Diencephalon (tissue), 1 donor: Measurements from ENCODE around the gene C9orf50. TPM values are rescaled to one million over a fixed set of nuclear protein-coding genes. Genes with fewer than 3 reads are reported as not detected.

Source experiments
- total RNA-seq: library from RNA; depleted of rRNA; stranded (reverse); fragments of >200 nt; gene quantifications from one replicate; pipeline ENCODE4 v1.2.3, GENCODE V29; 2014

Gene C9orf50, protein sequence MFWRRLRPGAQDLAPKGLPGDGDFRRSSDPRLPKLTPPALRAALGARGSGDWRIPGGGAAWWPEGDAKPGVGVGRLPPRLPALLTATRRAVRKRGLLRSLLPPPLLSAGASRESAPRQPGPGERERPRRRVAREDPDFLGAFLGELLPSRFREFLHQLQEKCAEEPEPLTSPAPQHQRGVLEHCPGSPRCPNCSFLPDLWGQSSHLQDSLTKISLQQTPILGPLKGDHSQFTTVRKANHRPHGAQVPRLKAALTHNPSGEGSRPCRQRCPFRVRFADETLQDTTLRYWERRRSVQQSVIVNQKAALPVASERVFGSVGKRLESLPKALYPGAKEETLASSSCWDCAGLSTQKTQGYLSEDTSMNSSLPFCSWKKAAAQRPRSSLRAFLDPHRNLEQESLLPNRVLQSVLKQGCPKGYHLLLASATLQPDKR
- total RNA-seq: 0.23 TPM

DNA sequence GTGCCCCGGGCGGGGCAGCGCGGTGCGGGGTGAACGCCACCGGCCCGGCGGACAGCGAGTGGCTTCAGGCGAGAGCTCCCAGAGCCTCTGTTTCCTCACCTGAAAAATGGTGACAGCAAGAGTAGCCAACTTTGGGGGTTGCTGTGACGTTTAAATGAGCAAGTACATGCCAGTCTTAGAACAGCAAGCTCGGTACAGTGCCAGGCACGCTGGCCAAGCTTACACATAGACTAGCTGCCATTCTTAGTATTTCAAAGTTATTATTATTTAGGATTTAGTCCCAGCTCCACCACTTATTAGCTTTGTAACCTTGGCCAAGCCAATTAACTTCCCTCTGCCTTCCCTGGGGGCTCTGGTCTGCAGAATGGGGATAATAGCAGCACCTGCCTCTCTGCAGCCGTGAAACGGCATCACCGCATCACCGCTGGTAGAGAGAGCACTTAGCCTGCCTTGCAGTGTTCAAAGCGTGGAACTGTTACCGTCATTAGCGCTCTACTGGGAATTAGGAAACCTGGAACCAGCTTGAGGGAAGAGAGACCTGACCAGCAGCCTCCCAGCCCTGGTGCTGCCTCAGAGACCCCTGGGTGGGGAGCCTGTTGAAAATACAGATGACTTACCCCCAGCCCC, at the start of gene C9orf50:
TSS of gene C9orf50 (minus strand) at position 433 of the 627 bp plus-strand sequence. CDS start 527 bp downstream, outside the sequence.

GRCh38 chr9:129665389-129665775, 44.5 kb upstream of the C9orf50 start, which contains the start of gene PRRX2:
Gene PRRX2, plus strand, starts transcription at chr9:129665647. Its CDS starts 221 bp downstream, at chr9:129665868.

GRCh38 chr9:129641750-129642585, 21.1 kb upstream of the C9orf50 start, which contains the start of gene ASB6:
Gene ASB6, minus strand, starts transcription at chr9:129642151. Its CDS starts 152 bp downstream, at chr9:129641999.

GRCh38 chr9:129626079-129626624, 5.3 kb upstream of the C9orf50 start, which contains the start of gene NTMT1:
Gene NTMT1, plus strand, starts transcription at chr9:129626163. Its CDS starts 6,541 bp downstream, at chr9:129632704.

Other genes starting within 250 kb of the C9orf50 start
- gene NTMT1, start 5.1 kb upstream of the C9orf50 start, total RNA-seq: 17.8 TPM
- gene ASB6, start 21.1 kb upstream of the C9orf50 start, total RNA-seq: 18.2 TPM
- gene PRRX2, start 44.5 kb upstream of the C9orf50 start, total RNA-seq: not detected
- 9.5 TPM for gene PTGES, start 131.9 kb upstream of the C9orf50 start, total RNA-seq
- gene TOR1B, start 182.1 kb upstream of the C9orf50 start, total RNA-seq: 41.1 TPM
- gene TOR1A, start 203.0 kb upstream of the C9orf50 start, total RNA-seq: 32.3 TPM
- gene C9orf78, start 214.2 kb upstream of the C9orf50 start, total RNA-seq: 37.8 TPM
- gene USP20, start 214.4 kb upstream of the C9orf50 start, total RNA-seq: 14.1 TPM